HCT116 (cell line): Measurements from ENCODE around the gene ATP5PD.

Experiments used
- CEBPB ChIP-seq: IDR thresholded peaks from 2 replicates; pipeline ENCODE4 v1.6.1; 2012; ENCODE audit warnings: low read depth
- EZH2phosphoT487 ChIP-seq: fragments of 200-600 bp; IDR thresholded peaks from 2 replicates; pipeline ENCODE4 v1.6.1; 2018; ENCODE audit warnings: antibody characterized with exemption, borderline replicate concordance
- POLR2A ChIP-seq: IDR thresholded peaks from 2 replicates; pipeline ENCODE4 v1.7.0; 2011; ENCODE audit warnings: borderline replicate concordance; ENCODE audit not compliant: insufficient read depth, insufficient read length; ENCODE audit errors: extremely low read depth
- TF ChIP-seq, protein P1 (sequence below), 3 experiments: fragments of 200-600 bp in 1 of 3; sonication (generic) in 1 of 3; IDR thresholded peaks in 2 of 3; conservative IDR thresholded peaks in 1 of 3; 2 replicates each; pipeline ENCODE4 v1.5.1; 2012 to 2017; ENCODE audit warnings: low read depth in 2 of 3, low read length in 2 of 3, antibody characterized with exemption in 1 of 3, borderline replicate concordance in 1 of 3, control low read depth in 1 of 3, mild to moderate bottlenecking in 1 of 3, mixed read lengths in 1 of 3, mixed run types in 1 of 3, moderate library complexity in 1 of 3; ENCODE audit not compliant: insufficient read depth in 1 of 3

GRCh38 chr17:75063201-75063600, 16.4 kb upstream of the ATP5PD start:
- TF ChIP-seq, protein P1, sequence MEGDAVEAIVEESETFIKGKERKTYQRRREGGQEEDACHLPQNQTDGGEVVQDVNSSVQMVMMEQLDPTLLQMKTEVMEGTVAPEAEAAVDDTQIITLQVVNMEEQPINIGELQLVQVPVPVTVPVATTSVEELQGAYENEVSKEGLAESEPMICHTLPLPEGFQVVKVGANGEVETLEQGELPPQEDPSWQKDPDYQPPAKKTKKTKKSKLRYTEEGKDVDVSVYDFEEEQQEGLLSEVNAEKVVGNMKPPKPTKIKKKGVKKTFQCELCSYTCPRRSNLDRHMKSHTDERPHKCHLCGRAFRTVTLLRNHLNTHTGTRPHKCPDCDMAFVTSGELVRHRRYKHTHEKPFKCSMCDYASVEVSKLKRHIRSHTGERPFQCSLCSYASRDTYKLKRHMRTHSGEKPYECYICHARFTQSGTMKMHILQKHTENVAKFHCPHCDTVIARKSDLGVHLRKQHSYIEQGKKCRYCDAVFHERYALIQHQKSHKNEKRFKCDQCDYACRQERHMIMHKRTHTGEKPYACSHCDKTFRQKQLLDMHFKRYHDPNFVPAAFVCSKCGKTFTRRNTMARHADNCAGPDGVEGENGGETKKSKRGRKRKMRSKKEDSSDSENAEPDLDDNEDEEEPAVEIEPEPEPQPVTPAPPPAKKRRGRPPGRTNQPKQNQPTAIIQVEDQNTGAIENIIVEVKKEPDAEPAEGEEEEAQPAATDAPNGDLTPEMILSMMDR (IDR thresholded peaks at IDR 0.05 in 2 of 3, conservative IDR thresholded peaks at IDR 0.05 in 1 of 3; ENCODE audit: borderline replicate concordance in 1 of 3, insufficient read depth in 1 of 3, low read depth in 2 of 3, low read length in 2 of 3), result no peak
- TF ChIP-seq CEBPB, result no peak
- TF ChIP-seq POLR2A, result no peak
- TF ChIP-seq EZH2phosphoT487, result no peak
